Right lobe of liver (tissue), 6 donors: ENCODE results near the gene SWI5. TPM values are rescaled to one million over a fixed set of nuclear protein-coding genes. Genes with fewer than 3 reads are reported as not detected.

ENCODE experiments used
- ATAC-seq, 4 donors: fragments of 200-7000 bp; cut with Tn5 transposase; one replicate each; pipeline ENCODE4 v1.9.1; 2020; ENCODE audit warnings: mild to moderate bottlenecking in 4 of 4, moderate library complexity in 4 of 4
- DNase-seq, 3 donors: peaks; one replicate each; pipeline ENCODE4 v3.0.0-alpha.2; 2020
- H3K27ac ChIP-seq, 3 donors: fragments of 200-600 bp; one replicate each; pipeline ENCODE4 v1.8.0; 2022
- H3K27me3 ChIP-seq, 2 donors: fragments of 200-600 bp; one replicate each; pipeline ENCODE4 v1.8.0; 2022
- H3K36me3 ChIP-seq, 4 donors: fragments of 200-600 bp; sonication (generic) in 1 of 4; one replicate each; pipeline versions ENCODE4 v1.5.1 to v1.8.0; 2017 to 2022; ENCODE audit warnings: control low read depth in 1 of 4
- H3K4me1 ChIP-seq, 4 donors: fragments of 200-600 bp; sonication (generic) in 1 of 4; one replicate each; pipeline versions ENCODE4 v1.5.1 to v1.8.0; 2017 to 2022; ENCODE audit warnings: control low read depth in 1 of 4
- H3K4me3 ChIP-seq, 3 donors: fragments of 200-600 bp; one replicate each; pipeline ENCODE4 v1.8.0; 2022
- H3K9me3 ChIP-seq, 4 donors: fragments of 200-600 bp; sonication (generic) in 1 of 4; one replicate each; pipeline versions ENCODE4 v1.5.1 to v1.8.0; 2017 to 2022; ENCODE audit warnings: control low read depth in 1 of 4
- POLR2A ChIP-seq: fragments of 450-650 bp; IDR thresholded peaks from one replicate; pipeline ENCODE4 v1.6.1; 2017; ENCODE audit warnings: antibody characterized with exemption, mild to moderate bottlenecking
- WGBS: methylation state at CpG from one replicate; pipeline ENCODE4 v1.1.6; 2018; ENCODE audit warnings: low coverage, low lambda C conversion rate; ENCODE audit not compliant: insufficient coverage; ENCODE audit errors: missing lambda C conversion rate; 5-methylcytosine and 5-hydroxymethylcytosine counted together
- intact Hi-C, 2 donors: fragments of 100-400 bp; cut with DNase I; formaldehyde crosslinking; loops; one replicate each; pipeline versions ENCODE4 v1.11.2 to v1.14.1; 2022
- total RNA-seq, 6 experiments: library from RNA; depleted of rRNA in 2 of 6; stranded (reverse); fragments of >200 nt in 2 of 6; fragmentation: NEBNext Ultra II Directional in 3 of 6; extraction: Animal tissue kit (Norgen Biotek cat#: 25700) in 3 of 6; gene quantifications; one replicate each; pipeline versions ENCODE4 v1.1.0 to v1.2.4, GENCODE V29; 2016 to 2023
- TF ChIP-seq, protein P1 (sequence below), 4 donors: fragments of 200-600 bp in 3 of 4; fragments of 450-650 bp in 1 of 4; IDR thresholded peaks; one replicate each; pipeline versions ENCODE4 v1.5.1 to v1.8.0; 2016 to 2022; ENCODE audit warnings: antibody characterized with exemption in 4 of 4, mild to moderate bottlenecking in 2 of 4
- donor health status: DM: no; HTN: yes; CAD: no.
- donor health status: DM: no; HTN: no; CAD: no.
- donor health status: DM: no; HTN: no; CAD: no.
- donor health status: DM: no; HTN: yes; CAD: no.
- donor health status: DM: no; HTN: yes; CAD: no.

The SWI5 gene
- total RNA-seq, 6 experiments from 2014 or later: 10.8 to 17.3 (median 14.3) TPM

DNA sequence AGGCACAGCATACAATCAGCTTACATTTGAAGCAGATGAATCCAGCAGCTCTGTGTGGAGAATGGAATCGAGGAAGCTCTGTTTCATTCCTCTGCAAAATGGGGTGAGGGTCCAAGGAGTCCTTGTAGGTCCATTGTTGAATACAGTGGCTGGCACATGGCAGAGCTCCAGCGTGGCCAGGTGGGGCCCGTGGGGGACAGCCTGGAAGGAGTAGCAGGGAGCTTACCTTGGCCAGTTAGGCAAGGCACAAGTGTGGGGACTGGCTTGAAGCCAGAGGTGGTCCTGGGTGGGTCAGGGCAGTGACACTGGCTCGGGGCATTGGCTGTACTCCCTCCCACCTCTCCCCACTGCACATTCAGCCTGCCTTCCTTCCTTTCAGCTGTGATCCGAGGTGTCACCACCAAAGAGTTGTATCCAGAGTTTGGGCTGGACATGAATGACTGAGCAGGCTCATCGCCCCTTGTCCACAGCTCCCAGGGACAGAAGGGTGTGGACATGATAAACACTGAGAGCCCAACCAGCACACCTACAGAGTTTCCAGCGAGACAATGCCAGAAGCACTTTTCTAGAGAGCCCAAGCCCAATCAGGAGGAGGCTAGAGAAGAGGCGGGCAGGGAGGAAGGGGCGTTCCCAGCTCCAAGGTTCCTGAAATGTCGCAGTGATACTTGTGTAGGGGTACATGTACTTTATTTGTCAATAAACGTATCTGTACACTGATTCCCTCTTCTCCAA is 12.4 kb downstream of the SWI5 start:
- ATAC-seq: no peak
- TF ChIP-seq POLR2A: no peak
- TF ChIP-seq, protein P1, sequence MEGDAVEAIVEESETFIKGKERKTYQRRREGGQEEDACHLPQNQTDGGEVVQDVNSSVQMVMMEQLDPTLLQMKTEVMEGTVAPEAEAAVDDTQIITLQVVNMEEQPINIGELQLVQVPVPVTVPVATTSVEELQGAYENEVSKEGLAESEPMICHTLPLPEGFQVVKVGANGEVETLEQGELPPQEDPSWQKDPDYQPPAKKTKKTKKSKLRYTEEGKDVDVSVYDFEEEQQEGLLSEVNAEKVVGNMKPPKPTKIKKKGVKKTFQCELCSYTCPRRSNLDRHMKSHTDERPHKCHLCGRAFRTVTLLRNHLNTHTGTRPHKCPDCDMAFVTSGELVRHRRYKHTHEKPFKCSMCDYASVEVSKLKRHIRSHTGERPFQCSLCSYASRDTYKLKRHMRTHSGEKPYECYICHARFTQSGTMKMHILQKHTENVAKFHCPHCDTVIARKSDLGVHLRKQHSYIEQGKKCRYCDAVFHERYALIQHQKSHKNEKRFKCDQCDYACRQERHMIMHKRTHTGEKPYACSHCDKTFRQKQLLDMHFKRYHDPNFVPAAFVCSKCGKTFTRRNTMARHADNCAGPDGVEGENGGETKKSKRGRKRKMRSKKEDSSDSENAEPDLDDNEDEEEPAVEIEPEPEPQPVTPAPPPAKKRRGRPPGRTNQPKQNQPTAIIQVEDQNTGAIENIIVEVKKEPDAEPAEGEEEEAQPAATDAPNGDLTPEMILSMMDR (IDR thresholded peaks at IDR 0.05): no peak
- DNase-seq: no peak
- Histone ChIP-seq H3K27ac (no peak overlapping the region), H3K27me3 (no peaks in the 10 kb centered on the region), H3K4me3 (no peak overlapping the region), H3K4me1 (no peaks in the 10 kb centered on the region), H3K36me3 (peaks cover 0 to 10% (median 0%) of the 10 kb centered on the region in 4 donors), H3K9me3 (no peaks in the 10 kb centered on the region)
- intact Hi-C loops: no loop called here
- WGBS: 74% methylated on average over 5 of the region's 11 CpGs

DNA sequence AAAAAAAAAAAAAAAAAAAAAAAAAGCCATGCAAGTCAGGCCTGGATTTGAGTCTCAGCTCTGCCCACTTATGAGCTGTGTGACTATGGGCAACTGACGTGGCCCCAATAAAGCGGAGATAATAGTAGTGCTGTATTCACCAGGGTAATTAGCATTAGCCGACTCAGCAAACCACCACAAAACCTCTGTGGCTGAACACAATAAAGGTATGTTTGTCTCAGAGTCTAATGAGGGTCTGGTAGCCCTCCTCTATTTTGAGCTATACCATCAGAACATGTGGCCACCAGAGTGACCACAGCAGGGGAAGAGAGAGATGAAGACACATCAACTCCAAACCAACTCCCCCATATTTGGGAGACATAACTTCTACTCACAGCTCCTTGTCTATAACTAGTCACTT is 15.9 kb downstream of the SWI5 start:
- Histone ChIP-seq H3K36me3 (no peaks in the 10 kb centered on the region), H3K27ac (no peak overlapping the region), H3K4me1 (peaks cover 0 to 20% (median 8%) of the 10 kb centered on the region in 4 donors), H3K9me3 (no peaks in the 10 kb centered on the region), H3K27me3 (no peaks in the 10 kb centered on the region), H3K4me3 (no peak overlapping the region)
- intact Hi-C loops: loop anchor here (10.0 kb wide), 1 partner anchor 53 kb away; the partner anchor contains the start of gene SLC27A4 (in 2 of the 2)
- 92% methylated on average over 2 of the region's 3 CpGs for WGBS
- no peak for ATAC-seq
- DNase-seq: no peak
- TF ChIP-seq, protein P1 (IDR thresholded peaks at IDR 0.05): no peak
- no peak for TF ChIP-seq POLR2A

DNA sequence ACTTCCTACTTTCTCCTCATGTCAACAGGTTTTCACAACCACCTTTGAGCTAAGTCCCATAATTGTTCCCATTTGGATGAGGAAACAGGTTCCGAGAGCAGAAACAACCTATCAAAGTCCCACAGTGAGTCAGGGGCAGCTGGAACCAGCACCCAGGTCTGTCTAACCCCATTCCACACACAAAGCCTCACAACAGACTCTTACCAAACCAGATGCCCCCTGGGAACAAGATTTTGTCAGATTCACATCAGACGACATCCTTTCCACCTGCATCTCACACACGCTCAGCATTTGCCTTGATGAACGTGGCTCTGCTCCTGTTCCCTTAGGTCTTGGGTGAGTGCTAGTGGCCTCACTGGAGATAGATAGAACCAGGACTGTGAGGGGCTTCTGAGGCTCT is 17.0 kb downstream of the SWI5 start:
- H3K4me1 ChIP-seq: peaks cover 0 to 25% (median 10%) of the 10 kb centered on the region in 4 donors
- intact Hi-C loops: loop anchor here (10.0 kb wide), 1 partner anchor 52 kb away; the partner anchor contains the start of gene SLC27A4 (in 2 of the 2)
- WGBS: 84% methylated on average over 4 of the region's 4 CpGs
- ATAC-seq (no peak), DNase-seq (no peak)
- no peaks in the 10 kb centered on the region for H3K36me3 ChIP-seq
- H3K27me3 ChIP-seq: no peaks in the 10 kb centered on the region
- no peak overlapping the region for H3K27ac ChIP-seq
- TF ChIP-seq POLR2A: no peak
- TF ChIP-seq, protein P1 (IDR thresholded peaks at IDR 0.05): no peak
- H3K4me3 ChIP-seq: no peak overlapping the region
- no peaks in the 10 kb centered on the region for H3K9me3 ChIP-seq

DNA sequence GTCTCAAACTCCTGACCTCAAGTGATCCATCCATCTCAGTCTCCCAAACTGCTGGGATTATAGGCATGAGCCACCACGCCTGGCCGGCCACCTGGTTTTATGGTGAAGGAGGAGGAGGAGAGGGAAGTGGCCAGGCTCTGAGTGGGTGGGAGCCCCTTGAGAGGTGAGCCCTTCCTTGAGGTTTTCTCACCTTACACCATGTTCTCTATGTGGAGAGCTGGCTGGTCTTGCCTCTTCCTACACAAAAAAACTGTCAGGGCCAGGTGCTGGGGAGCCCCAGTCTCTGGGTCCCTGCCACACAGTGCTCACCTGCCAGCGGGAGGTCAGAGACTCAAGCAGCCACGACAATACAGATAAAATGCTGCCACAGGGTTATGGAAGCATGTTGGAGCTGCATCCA is 18.1 kb downstream of the SWI5 start:
- H3K27me3 ChIP-seq: no peaks in the 10 kb centered on the region
- 80% methylated on average over 2 of the region's 4 CpGs for WGBS
- H3K27ac ChIP-seq: no peak overlapping the region
- no peaks in the 10 kb centered on the region for H3K9me3 ChIP-seq
- TF ChIP-seq, protein P1 (IDR thresholded peaks at IDR 0.05): no peak
- TF ChIP-seq POLR2A: no peak
- no peaks in the 10 kb centered on the region for H3K36me3 ChIP-seq
- no peak overlapping the region for H3K4me3 ChIP-seq
- no peak for ATAC-seq
- intact Hi-C loops: loop anchor here (10.0 kb wide), 1 partner anchor 51 kb away; the partner anchor contains the start of gene SLC27A4 (in 2 of the 2)
- H3K4me1 ChIP-seq: peaks cover 0 to 25% (median 10%) of the 10 kb centered on the region in 4 donors
- DNase-seq: no peak
